AG04449 (cell line): ENCODE measurements around the gene SPACA4.

ENCODE experiments used
- CTCF ChIA-PET: fragments of 350-600 bp; formaldehyde crosslinking; extraction: SDS; loops from one replicate; lab custom pipeline; 2021; ENCODE audit warnings: antibody characterized with exemption; lab: Yijun Ruan, JAX
- POLR2A ChIA-PET: fragments of 400-600, 350-600 bp; formaldehyde crosslinking; extraction: SDS; loops from one replicate; lab custom pipeline; 2020; ENCODE audit warnings: antibody characterized with exemption, inconsistent platforms; lab: Yijun Ruan, JAX
- DNase-seq: peaks from one replicate; pipeline ENCODE4 v3.0.0-alpha.2; 2010; ENCODE audit warnings: low read depth, low spot score
- H3K4me3 ChIP-seq: 2 replicates; pipeline ENCODE4 v1.5.1; 2011; ENCODE audit warnings: low read depth, mild to moderate bottlenecking, control low read depth, low read length
- TF ChIP-seq, protein P1 (sequence below): IDR thresholded peaks from one replicate; pipeline ENCODE4 v1.5.1; 2011; ENCODE audit warnings: mild to moderate bottlenecking, moderate library complexity, low read length, control low read depth, inconsistent platforms; ENCODE audit not compliant: insufficient read depth; ENCODE audit errors: missing control alignments

The SPACA4 gene

GRCh38 chr19:48618916-48619691 lies 12.6 kb downstream of the SPACA4 start, which contains the start of the genes RPL18 and SPHK2:
RPL18 (minus strand) TSS chr19:48619178; CDS start chr19:48619143, 35 bp downstream.
SPHK2 (plus strand) TSS chr19:48619506; CDS start chr19:48620515, 1,009 bp downstream.
- ChIA-PET CTCF (interaction anchor here (1.5 to 6.1 kb wide), 4 partner anchors 11 to 129 kb away, joined by 4 to 27 read pairs (median 13); no protein-coding TSS in a partner anchor), POLR2A (interaction anchor here (0.5 to 3.0 kb wide), 17 partner anchors 9 to 1459 kb away, joined by 3 to 28 read pairs (median 4); partner anchors contain the start of genes DBP, EMP3 and TMEM143)
- peak; percentile 99 for DNase-seq
- TF ChIP-seq, protein P1, sequence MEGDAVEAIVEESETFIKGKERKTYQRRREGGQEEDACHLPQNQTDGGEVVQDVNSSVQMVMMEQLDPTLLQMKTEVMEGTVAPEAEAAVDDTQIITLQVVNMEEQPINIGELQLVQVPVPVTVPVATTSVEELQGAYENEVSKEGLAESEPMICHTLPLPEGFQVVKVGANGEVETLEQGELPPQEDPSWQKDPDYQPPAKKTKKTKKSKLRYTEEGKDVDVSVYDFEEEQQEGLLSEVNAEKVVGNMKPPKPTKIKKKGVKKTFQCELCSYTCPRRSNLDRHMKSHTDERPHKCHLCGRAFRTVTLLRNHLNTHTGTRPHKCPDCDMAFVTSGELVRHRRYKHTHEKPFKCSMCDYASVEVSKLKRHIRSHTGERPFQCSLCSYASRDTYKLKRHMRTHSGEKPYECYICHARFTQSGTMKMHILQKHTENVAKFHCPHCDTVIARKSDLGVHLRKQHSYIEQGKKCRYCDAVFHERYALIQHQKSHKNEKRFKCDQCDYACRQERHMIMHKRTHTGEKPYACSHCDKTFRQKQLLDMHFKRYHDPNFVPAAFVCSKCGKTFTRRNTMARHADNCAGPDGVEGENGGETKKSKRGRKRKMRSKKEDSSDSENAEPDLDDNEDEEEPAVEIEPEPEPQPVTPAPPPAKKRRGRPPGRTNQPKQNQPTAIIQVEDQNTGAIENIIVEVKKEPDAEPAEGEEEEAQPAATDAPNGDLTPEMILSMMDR: no peak
- H3K4me3 ChIP-seq: peak within 1 kb of the TSS; percentile 97

GRCh38 chr19:48619692-48620585 lies 13.4 kb downstream of the SPACA4 start:
- no peak for DNase-seq
- TF ChIP-seq, protein P1: no peak
- POLR2A ChIA-PET: interaction anchor here (0.6 to 3.0 kb wide), 15 partner anchors 8 to 398 kb away, joined by 3 to 28 read pairs (median 4); partner anchors contain the start of genes DBP, EMP3 and TMEM143
- H3K4me3 ChIP-seq: peak overlapping the region; percentile 81
- CTCF ChIA-PET: interaction anchor here (2.2 to 6.1 kb wide), 3 partner anchors 11 to 130 kb away, joined by 4 to 27 read pairs (median 22); no protein-coding TSS in a partner anchor

DNA sequence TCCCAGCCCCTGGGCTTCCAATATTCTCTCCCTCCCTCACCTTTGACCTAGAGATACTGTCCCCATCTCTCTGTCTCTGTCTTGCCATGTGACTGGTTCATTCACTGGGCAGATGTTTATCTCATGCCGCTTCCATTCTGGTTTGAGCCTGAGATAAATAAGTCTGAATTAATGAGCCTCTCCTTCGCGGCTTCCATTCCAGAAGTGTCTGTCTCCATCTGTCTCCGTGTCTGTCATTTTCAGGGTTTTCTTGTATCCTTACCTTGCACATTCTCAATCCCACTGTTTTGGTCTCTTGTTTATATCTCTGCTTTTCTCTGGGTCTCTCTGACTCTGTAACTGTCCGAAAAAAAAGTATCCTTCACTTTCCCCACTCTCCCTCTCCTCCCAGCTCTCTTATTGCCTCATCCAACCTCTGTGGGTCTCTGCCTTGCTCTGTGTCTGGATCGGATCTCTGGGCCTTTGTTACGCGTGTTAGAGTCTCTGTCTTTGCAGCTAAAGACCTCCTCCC lies 17.1 kb downstream of the SPACA4 start:
- CTCF ChIA-PET: interaction anchor here (1.0 to 1.2 kb wide), 3 partner anchors 10 to 134 kb away, joined by 3 to 4 read pairs (median 3); no protein-coding TSS in a partner anchor
- H3K4me3 ChIP-seq: peak overlapping the region; percentile 55
- POLR2A ChIA-PET: interaction anchor here (0.6 to 1.3 kb wide), 6 partner anchors 9 to 1007 kb away, joined by 3 to 17 read pairs (median 4); partner anchors contain the start of gene DBP
- TF ChIP-seq, protein P1: no peak
- no peak for DNase-seq

DNA sequence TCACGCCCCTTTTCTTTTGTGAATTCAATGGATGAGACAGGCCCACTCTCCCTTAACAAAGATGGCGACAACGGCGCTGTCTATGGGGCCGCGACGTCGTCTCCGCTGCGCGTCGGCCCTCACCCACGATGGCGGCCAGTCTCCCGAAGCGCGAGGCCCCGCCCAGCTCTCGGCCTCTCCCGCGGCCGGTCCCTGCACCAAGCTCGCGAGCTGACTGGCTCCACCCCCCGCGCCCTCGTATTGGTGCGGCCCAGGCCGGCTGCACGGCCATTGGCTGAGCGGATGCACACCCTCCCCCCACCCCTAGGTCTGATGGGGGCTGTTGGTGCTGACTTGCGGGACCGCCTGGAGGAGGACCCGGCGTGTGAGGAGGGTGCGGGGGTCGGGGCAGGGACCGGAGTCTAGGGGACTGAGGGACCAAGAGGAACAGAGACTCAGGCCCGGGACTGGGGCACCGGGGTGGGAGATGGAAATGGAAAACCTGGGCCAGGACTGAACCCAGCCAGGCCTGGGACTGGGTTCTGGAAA lies 17.6 kb downstream of the SPACA4 start:
- peak overlapping the region; percentile 70 for H3K4me3 ChIP-seq
- peak; percentile 71 for DNase-seq
- ChIA-PET POLR2A (interaction anchor here (0.7 to 1.3 kb wide), 5 partner anchors 9 to 179 kb away, joined by 3 to 17 read pairs (median 4); partner anchors contain the start of gene DBP), CTCF (interaction anchor here (1.0 to 1.2 kb wide), 3 partner anchors 10 to 134 kb away, joined by 3 to 4 read pairs (median 3); no protein-coding TSS in a partner anchor)
- TF ChIP-seq, protein P1: no peak

GRCh38 chr19:48624791-48625723 lies 18.5 kb downstream of the SPACA4 start:
- no peak for DNase-seq
- POLR2A ChIA-PET: no interaction called here
- H3K4me3 ChIP-seq: peak overlapping the region; percentile 70
- CTCF ChIA-PET: no interaction called here
- TF ChIP-seq, protein P1: no peak
